Measurements from ENCODE around the gene PRELID1.

Gene PRELID1

GRCh38 chr5:177290816-177291596, 12.6 kb upstream of the PRELID1 start:
- TF ChIP-seq REST (IDR thresholded peaks at IDR 0.05; ENCODE audit: insufficient replicate concordance, low read depth) (no peak), GABPA (IDR thresholded peaks at IDR 0.05; ENCODE audit: low read depth) (no peak), SPI1 (IDR thresholded peaks at IDR 0.05; ENCODE audit: borderline replicate concordance, low read depth) (no peak), POLR2AphosphoS5 (IDR thresholded peaks at IDR 0.05; ENCODE audit: low read depth) (no peak)
- TF ChIP-seq, protein P1, sequence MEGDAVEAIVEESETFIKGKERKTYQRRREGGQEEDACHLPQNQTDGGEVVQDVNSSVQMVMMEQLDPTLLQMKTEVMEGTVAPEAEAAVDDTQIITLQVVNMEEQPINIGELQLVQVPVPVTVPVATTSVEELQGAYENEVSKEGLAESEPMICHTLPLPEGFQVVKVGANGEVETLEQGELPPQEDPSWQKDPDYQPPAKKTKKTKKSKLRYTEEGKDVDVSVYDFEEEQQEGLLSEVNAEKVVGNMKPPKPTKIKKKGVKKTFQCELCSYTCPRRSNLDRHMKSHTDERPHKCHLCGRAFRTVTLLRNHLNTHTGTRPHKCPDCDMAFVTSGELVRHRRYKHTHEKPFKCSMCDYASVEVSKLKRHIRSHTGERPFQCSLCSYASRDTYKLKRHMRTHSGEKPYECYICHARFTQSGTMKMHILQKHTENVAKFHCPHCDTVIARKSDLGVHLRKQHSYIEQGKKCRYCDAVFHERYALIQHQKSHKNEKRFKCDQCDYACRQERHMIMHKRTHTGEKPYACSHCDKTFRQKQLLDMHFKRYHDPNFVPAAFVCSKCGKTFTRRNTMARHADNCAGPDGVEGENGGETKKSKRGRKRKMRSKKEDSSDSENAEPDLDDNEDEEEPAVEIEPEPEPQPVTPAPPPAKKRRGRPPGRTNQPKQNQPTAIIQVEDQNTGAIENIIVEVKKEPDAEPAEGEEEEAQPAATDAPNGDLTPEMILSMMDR (IDR thresholded peaks at IDR 0.05; ENCODE audit: insufficient read depth, low read length), result no peak
- Histone ChIP-seq H3K27me3 (ENCODE audit: insufficient read depth, poor library complexity, severe bottlenecking) (no peaks in the 10 kb centered on the region), H3K27ac (replicated peaks) (no peak overlapping the region), H3K4me3 (replicated peaks; ENCODE audit: insufficient read depth, low read length) (no peak overlapping the region)
- DNase-seq (ENCODE audit: low read depth in 1 of 2, low spot score in 1 of 2), result no peak

DNA sequence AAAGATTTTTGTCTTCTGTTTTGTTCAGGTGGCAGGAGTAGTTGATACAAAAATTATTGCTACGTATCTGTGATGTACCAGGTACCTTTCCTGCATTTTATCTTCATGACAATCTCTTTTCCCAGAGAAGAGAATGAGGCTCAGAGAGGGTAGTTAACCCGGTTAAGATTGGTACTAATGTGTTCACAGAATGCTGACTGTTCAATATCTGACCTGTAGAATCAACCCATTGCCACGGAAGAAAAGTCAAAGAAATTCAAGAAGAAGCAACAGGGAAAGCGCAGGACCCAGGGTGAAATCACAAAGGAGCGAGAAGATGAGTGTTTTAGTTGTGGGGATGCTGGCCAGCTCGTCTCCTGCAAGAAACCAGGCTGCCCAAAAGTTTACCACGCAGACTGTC, 11.9 kb upstream of the PRELID1 start:
- DNase-seq (ENCODE audit: low read depth in 1 of 2, low spot score in 1 of 2), result no peak
- no peak overlapping the region for H3K27ac ChIP-seq (replicated peaks)
- no peak for TF ChIP-seq REST (IDR thresholded peaks at IDR 0.05; ENCODE audit: insufficient replicate concordance, low read depth)
- no peak for TF ChIP-seq POLR2AphosphoS5 (IDR thresholded peaks at IDR 0.05; ENCODE audit: low read depth)
- TF ChIP-seq, protein P1 (IDR thresholded peaks at IDR 0.05; ENCODE audit: insufficient read depth, low read length), result no peak
- TF ChIP-seq GABPA (IDR thresholded peaks at IDR 0.05; ENCODE audit: low read depth), result no peak
- TF ChIP-seq SPI1 (IDR thresholded peaks at IDR 0.05; ENCODE audit: borderline replicate concordance, low read depth), result no peak
- H3K4me3 ChIP-seq (replicated peaks; ENCODE audit: insufficient read depth, low read length), result no peak overlapping the region
- no peaks in the 10 kb centered on the region for H3K27me3 ChIP-seq (ENCODE audit: insufficient read depth, poor library complexity, severe bottlenecking)

DNA sequence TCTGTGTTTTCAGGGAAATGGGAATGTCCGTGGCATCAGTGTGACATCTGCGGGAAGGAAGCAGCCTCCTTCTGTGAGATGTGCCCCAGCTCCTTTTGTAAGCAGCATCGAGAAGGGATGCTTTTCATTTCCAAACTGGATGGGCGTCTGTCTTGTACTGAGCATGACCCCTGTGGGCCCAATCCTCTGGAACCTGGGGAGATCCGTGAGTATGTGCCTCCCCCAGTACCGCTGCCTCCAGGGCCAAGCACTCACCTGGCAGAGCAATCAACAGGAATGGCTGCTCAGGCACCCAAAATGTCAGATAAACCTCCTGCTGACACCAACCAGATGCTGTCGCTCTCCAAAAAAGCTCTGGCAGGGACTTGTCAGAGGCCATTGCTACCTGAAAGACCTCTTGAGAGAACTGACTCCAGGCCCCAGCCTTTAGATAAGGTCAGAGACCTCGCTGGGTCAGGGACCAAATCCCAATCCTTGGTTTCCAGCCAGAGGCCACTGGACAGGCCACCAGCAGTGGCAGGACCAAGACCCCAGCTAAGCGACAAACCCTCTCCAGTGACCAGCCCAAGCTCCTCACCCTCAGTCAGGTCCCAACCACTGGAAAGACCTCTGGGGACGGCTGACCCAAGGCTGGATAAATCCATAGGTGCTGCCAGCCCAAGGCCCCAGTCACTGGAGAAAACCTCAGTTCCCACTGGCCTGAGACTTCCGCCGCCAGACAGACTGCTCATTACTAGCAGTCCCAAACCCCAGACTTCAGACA, 9.6 kb upstream of the PRELID1 start:
- TF ChIP-seq GABPA (IDR thresholded peaks at IDR 0.05; ENCODE audit: low read depth) (no peak), REST (IDR thresholded peaks at IDR 0.05; ENCODE audit: insufficient replicate concordance, low read depth) (no peak), SPI1 (IDR thresholded peaks at IDR 0.05; ENCODE audit: borderline replicate concordance, low read depth) (no peak), POLR2AphosphoS5 (IDR thresholded peaks at IDR 0.05; ENCODE audit: low read depth) (no peak)
- TF ChIP-seq, protein P1 (IDR thresholded peaks at IDR 0.05; ENCODE audit: insufficient read depth, low read length), result no peak
- no peak overlapping the region for H3K27ac ChIP-seq (replicated peaks)

More for the DNA sequence above, 9.6 kb upstream of the PRELID1 start:
- Histone ChIP-seq H3K4me3 (replicated peaks; ENCODE audit: insufficient read depth, low read length) (no peak overlapping the region), H3K27me3 (ENCODE audit: insufficient read depth, poor library complexity, severe bottlenecking) (no peaks in the 10 kb centered on the region)
- no peak for DNase-seq (ENCODE audit: low read depth in 1 of 2, low spot score in 1 of 2)
